GM12891 (cell line): Measurements from ENCODE around the gene DUSP8.

Source experiments
- PAX5 ChIP-seq: IDR thresholded peaks from 2 replicates; pipeline ENCODE4 v1.6.1; 2011; ENCODE audit warnings: low read length, moderate library complexity, mild to moderate bottlenecking; ENCODE audit not compliant: insufficient read depth, severe bottlenecking
- POLR2A ChIP-seq: IDR thresholded peaks from 2 replicates; pipeline ENCODE4 v1.6.1; 2011; ENCODE audit warnings: low read depth, low read length, control low read depth
- POLR2AphosphoS5 ChIP-seq: IDR thresholded peaks from 2 replicates; pipeline ENCODE4 v1.6.1; 2011; ENCODE audit warnings: low read depth, low read length, control low read depth
- SPI1 ChIP-seq: IDR thresholded peaks from 2 replicates; pipeline ENCODE4 v1.6.1; 2011; ENCODE audit warnings: low read depth, low read length, control low read depth

DNA sequence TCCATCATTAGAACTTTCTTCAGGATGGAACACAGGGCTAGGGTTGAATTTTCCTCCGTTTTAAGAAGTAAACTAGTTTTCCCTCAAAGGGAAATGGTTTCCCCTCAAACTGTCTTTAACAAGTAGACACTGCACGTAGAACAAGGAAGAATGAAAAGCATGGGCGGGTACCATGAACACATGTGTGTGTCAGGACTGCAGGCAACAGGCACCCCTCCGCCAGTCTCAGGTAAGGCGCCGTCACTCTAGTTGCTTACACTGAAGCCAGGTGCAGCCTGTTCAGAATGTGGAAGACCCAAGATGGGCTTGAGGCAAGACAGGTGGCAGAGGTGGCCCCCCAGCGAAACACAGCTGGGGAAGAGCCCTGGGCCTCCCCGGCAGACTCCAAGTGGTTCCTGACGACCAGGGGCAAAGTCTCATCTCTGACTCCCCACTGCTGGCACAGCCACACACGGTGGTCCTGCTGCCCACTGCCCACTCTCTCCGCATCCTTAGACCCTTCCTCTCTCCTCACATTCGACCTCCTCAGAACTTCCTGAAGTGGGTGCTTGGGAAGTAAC is 60.1 kb downstream of the DUSP8 start:
- TF ChIP-seq POLR2A (no peak), POLR2AphosphoS5 (no peak), PAX5 (no peak), SPI1 (no peak)
